ENCODE data around the gene FGF23.

- TF ChIP-seq POLR2A (IDR thresholded peaks at IDR 0.05; ENCODE audit: low read depth, low read length) (no peak), CTCF (conservative IDR thresholded peaks at IDR 0.05; ENCODE audit: low read depth, low read length) (no peak), USF2 (IDR thresholded peaks at IDR 0.05; ENCODE audit: low read depth, low read length) (no peak)
Observed at GRCh38 chr12:4412056-4412455, 32.5 kb upstream of the FGF23 start.

All from IMR-90 (cell line).